Activated CD4-positive, alpha-beta T cell treated with anti-CD3 and anti-CD28 coated beads for 1 hour (primary cell): ENCODE results near the gene HAPSTR1.
A peak's percentile ranks its signal among the peaks of the same experiment; 100 is the strongest.

Experiments
- DNase-seq: peaks from one replicate; pipeline ENCODE4 v3.0.0-alpha.2; 2020

Gene HAPSTR1

DNA sequence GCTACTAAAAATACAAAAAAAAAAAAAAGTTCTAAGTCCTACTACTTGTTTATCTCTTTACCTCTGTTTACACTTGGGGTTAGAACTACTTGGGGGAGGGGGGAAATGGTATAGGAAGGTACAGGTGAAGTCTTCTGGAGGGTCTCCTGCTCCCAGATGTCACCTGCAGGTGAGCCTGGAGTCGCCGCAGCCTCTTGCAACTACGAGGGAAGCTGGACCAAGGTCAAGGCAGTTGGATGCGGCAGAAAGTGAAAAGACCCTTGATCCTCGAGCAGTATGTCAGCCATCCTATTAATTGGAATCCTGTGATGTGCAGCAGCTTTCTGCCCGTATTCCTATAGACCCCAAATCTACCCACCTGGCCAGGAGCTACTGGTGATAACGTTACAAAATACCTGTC lies 33.0 kb downstream of the HAPSTR1 start:
- DNase-seq: no peak

GRCh38 chr16:9124908-9125584 lies 33.6 kb downstream of the HAPSTR1 start:
- DNase-seq: no peak

DNA sequence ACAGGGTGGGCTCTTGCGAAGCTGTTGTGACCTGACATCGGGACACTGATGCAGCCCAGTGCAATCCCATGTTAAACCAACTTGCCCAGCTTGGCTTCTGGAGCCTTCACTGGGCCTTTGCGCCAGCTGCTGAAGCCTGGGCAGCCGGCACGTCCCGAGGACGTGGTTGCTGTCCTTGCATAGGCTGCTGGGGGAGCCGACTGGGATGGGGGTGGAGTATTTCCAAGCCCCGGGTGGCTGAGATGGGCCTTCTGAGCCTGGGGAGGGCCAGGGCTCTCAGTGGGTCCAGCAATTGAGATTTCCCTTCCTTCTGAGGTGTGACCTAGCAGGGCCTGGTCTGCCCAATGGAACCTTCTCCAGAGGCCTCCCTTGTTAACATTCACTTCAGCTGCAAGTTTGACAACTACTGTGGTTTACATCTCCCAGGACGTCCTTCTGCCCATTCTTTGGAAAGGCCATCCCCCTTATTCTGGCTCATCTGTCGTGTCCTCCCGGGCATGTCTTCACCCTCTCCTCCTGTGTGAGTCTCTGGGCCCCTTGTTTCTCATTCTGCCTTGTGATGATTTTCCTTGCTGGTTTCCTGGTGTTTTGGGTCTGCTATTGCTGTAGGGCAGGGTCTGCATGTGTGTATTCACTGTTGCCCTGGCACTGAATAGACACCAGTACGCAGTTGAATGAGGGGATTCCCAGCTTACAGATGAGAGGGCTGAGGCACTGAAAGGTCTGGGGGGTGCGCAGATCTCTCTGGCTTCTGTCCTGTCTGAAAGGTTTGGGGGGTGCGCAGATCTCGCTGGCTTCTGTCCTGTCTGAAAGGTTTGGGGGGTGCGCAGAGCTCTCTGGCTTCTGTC lies 34.4 kb downstream of the HAPSTR1 start:
- no peak for DNase-seq

DNA sequence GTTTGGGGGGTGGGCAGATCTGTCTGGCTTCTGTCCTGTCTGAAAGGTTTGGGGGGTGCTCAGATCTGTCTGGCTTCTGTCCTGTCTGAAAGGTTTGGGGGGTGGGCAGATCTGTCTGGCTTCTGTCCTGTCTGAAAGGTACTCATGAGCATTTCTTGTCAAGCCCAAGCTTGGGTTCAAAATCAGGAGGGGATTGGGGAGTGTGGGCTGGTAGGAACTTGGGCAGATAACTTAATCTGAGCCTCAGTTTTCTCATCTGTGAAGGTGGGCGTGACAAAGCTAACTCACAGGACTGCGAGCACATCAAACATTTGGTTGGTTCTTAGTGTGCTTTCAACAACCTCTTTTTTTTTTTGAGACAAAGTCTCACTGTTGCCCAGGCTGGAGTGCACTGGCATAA lies 35.2 kb downstream of the HAPSTR1 start:
- DNase-seq: no peak

GRCh38 chr16:9128346-9129342 lies 37.2 kb downstream of the HAPSTR1 start:
- DNase-seq: no peak

- no peak for DNase-seq
Measured at GRCh38 chr16:9134306-9134705, 42.9 kb downstream of the HAPSTR1 start.

DNA sequence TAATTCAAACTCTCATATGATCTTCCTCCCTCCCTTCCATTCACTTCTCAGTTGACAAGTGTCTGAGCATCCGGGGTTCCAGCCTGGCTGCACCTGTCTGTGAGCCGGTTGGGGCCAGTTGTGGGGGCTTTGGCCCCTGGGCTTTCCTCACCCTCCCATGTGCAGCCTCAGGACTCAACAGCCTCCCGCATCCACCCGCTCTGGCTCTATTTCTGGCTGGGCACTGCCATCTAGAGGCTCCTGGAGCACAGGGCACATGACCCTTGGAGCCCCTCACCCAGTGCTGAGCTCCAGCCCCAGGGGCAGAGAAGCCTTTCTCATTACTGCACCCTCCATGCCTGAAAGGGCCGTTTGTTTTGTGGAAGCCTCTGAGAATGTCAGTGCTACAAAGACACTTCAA lies 43.3 kb downstream of the HAPSTR1 start:
- peak; percentile 43 for DNase-seq

DNA sequence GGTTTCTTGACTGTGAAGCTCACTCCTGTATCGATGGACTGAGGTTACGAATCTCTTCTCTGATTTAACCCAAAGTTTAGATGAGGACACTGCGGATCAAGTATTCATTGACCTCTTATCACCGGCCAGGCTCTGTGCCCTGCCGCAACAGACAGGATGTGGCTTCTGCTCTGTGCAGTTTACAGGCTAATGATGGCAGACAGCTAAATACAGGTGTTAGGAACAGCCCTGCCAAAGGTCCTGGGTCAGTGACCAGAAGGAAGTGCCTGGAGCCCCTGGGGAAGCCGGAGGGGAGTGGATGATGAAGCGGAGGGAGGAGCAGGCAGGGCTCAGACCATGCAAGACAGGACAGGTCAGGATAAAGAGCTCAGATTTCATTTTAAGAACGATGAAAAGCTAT lies 44.4 kb downstream of the HAPSTR1 start:
- no peak for DNase-seq

- DNase-seq: no peak
Measured at GRCh38 chr16:9136596-9136995, 45.2 kb downstream of the HAPSTR1 start.

DNA sequence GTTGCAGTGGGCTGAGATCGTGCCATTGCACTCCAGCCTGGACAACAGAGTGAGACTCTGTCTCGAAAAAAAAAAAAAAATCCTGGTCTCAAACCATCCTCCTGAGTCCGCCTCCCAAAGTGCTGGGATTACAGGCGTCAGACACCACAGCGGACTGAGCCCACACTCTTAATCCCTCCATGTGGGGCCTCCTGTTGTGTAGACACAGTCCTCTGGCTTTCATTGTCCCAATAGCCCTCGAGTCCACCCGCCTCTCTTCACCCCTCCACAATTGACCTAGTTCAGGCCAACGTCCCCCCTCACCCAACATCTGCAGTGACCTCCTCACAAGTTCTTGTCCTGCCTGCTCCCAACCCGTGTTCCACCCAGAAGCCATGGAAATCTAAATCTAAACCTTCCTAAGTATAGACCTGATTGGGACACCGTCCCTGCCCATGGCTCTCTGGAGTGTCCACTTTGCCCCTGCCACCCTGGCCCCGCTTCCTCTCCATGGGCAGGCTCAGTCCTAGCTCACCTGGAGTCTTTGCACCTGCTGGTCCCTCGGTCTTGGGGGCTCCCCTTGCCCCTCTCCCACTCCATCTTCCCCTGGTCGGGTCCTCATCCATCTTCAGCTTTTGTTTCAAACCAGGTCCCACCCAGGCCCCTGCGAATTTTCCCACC lies 46.7 kb downstream of the HAPSTR1 start:
- no peak for DNase-seq

- DNase-seq: peak; percentile 51
Measured at GRCh38 chr16:9138731-9139501, 47.5 kb downstream of the HAPSTR1 start.

DNA sequence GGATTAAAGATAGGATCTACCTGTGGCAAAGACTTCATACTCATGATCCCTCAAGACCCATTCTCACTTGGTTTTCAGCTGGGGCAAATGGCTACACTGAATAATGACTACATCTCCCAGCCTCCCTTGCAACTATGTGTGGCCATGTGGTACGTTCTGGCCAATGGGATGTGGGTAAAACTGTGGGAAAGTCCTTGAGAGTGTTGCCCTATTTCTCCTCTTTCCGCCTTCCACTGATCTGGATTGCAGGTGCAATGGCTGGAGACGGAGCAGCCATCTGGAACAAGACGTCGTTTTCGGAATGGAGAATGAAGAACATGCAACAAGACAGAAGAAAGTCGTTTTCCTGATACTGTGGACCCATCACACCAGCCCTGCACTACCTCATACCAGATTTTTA lies 48.5 kb downstream of the HAPSTR1 start:
- no peak for DNase-seq
